Measurements from ENCODE around the gene HMX1. TPM values are rescaled to one million over a fixed set of nuclear protein-coding genes. Genes with fewer than 3 reads are reported as not detected.

HMX1 gene
- total and polyA plus RNA-seq, 2 donors from 2014 or later: not detected

GRCh38 chr4:8854016-8854415, 17.6 kb downstream of the HMX1 start:
- H3K27me3 ChIP-seq (ENCODE audit: control insufficient read depth, insufficient read depth, low read length): peaks cover 35% of the 10 kb centered on the region
- FAIRE-seq (no peak), DNase-seq (no peak)
- no peak overlapping the region for H3K27ac ChIP-seq (ENCODE audit: low read depth in 2 of 2, low read length in 2 of 2)
- TF ChIP-seq, protein P1, sequence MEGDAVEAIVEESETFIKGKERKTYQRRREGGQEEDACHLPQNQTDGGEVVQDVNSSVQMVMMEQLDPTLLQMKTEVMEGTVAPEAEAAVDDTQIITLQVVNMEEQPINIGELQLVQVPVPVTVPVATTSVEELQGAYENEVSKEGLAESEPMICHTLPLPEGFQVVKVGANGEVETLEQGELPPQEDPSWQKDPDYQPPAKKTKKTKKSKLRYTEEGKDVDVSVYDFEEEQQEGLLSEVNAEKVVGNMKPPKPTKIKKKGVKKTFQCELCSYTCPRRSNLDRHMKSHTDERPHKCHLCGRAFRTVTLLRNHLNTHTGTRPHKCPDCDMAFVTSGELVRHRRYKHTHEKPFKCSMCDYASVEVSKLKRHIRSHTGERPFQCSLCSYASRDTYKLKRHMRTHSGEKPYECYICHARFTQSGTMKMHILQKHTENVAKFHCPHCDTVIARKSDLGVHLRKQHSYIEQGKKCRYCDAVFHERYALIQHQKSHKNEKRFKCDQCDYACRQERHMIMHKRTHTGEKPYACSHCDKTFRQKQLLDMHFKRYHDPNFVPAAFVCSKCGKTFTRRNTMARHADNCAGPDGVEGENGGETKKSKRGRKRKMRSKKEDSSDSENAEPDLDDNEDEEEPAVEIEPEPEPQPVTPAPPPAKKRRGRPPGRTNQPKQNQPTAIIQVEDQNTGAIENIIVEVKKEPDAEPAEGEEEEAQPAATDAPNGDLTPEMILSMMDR (IDR thresholded peaks at IDR 0.05; ENCODE audit: borderline replicate concordance, extremely low read depth, insufficient read depth): no peak
- H3K9ac ChIP-seq (ENCODE audit: low read length in 3 of 3): no peak overlapping the region
- H3K4me3 ChIP-seq (ENCODE audit: low read length in 3 of 3): no peak overlapping the region
- H3K9me3 ChIP-seq (ENCODE audit: control insufficient read depth in 2 of 3, insufficient read depth in 1 of 3, low read length in 3 of 3): peaks cover 0 to 7% (median 0%) of the 10 kb centered on the region in 3 donors
- no peaks in the 10 kb centered on the region for H3K4me1 ChIP-seq (ENCODE audit: control insufficient read depth in 2 of 3, insufficient read depth in 2 of 3, low read depth in 1 of 3, low read length in 3 of 3)
- H3K36me3 ChIP-seq (ENCODE audit: control insufficient read depth in 2 of 3, insufficient read depth in 3 of 3, low read length in 3 of 3): no peaks in the 10 kb centered on the region
- intact Hi-C loops (cut with DNase I): no loop called here

- H3K4me3 ChIP-seq (ENCODE audit: low read length in 3 of 3): no peak overlapping the region
- H3K36me3 ChIP-seq (ENCODE audit: control insufficient read depth in 2 of 3, insufficient read depth in 3 of 3, low read length in 3 of 3): no peaks in the 10 kb centered on the region
- intact Hi-C loops (cut with DNase I): no loop called here
- no peak overlapping the region for H3K9ac ChIP-seq (ENCODE audit: low read length in 3 of 3)
- H3K9me3 ChIP-seq (ENCODE audit: control insufficient read depth in 2 of 3, insufficient read depth in 1 of 3, low read length in 3 of 3): peaks cover 0 to 7% (median 0%) of the 10 kb centered on the region in 3 donors
- DNase-seq: peak in 1 of 5 donors; percentile 9
- no peak overlapping the region for H3K27ac ChIP-seq (ENCODE audit: low read depth in 2 of 2, low read length in 2 of 2)
- FAIRE-seq: no peak
- no peaks in the 10 kb centered on the region for H3K4me1 ChIP-seq (ENCODE audit: control insufficient read depth in 2 of 3, insufficient read depth in 2 of 3, low read depth in 1 of 3, low read length in 3 of 3)
- TF ChIP-seq, protein P1 (IDR thresholded peaks at IDR 0.05; ENCODE audit: borderline replicate concordance, extremely low read depth, insufficient read depth): no peak
- H3K27me3 ChIP-seq (ENCODE audit: control insufficient read depth, insufficient read depth, low read length): peaks cover 38% of the 10 kb centered on the region
Observed at GRCh38 chr4:8853249-8853648, 18.4 kb downstream of the HMX1 start.

- Histone ChIP-seq H3K4me3 (ENCODE audit: low read length in 3 of 3) (no peak overlapping the region), H3K27me3 (ENCODE audit: control insufficient read depth, insufficient read depth, low read length) (peaks cover 36% of the 10 kb centered on the region), H3K4me1 (ENCODE audit: control insufficient read depth in 2 of 3, insufficient read depth in 2 of 3, low read depth in 1 of 3, low read length in 3 of 3) (no peaks in the 10 kb centered on the region), H3K9ac (ENCODE audit: low read length in 3 of 3) (no peak overlapping the region), H3K36me3 (ENCODE audit: control insufficient read depth in 2 of 3, insufficient read depth in 3 of 3, low read length in 3 of 3) (no peaks in the 10 kb centered on the region), H3K27ac (ENCODE audit: low read depth in 2 of 2, low read length in 2 of 2) (no peak overlapping the region), H3K9me3 (ENCODE audit: control insufficient read depth in 2 of 3, insufficient read depth in 1 of 3, low read length in 3 of 3) (peaks cover 0 to 7% (median 0%) of the 10 kb centered on the region in 3 donors)
- intact Hi-C loops (cut with DNase I): no loop called here
- TF ChIP-seq, protein P1 (IDR thresholded peaks at IDR 0.05; ENCODE audit: borderline replicate concordance, extremely low read depth, insufficient read depth): no peak
- peak in 1 of 5 donors; percentile 29 for DNase-seq
- no peak for FAIRE-seq
Observed at GRCh38 chr4:8852118-8852704, 19.4 kb downstream of the HMX1 start.

Data from kidney (tissue), 14 donors.